Transverse colon (tissue), 4 donors: ENCODE measurements around the gene AGPS. TPM values are rescaled to one million over a fixed set of nuclear protein-coding genes. Genes with fewer than 3 reads are reported as not detected.
"Not testable (repeated sequence)": the region's sequence is repeated elsewhere in the genome, so short reads cannot be mapped to it uniquely, and the experiment has no call there.

Experiments used
- DNase-seq: peaks from one replicate; pipeline ENCODE4 v3.0.0-alpha.2; 2019
- H3K27ac ChIP-seq, 4 donors: fragments of 200-600 bp; sonication (generic); 2 replicates each; pipeline ENCODE4 v1.5.1; 2016 to 2018; ENCODE audit warnings: inconsistent platforms in 4 of 4
- H3K27me3 ChIP-seq: fragments of 200-600 bp; sonication (generic); 2 replicates; pipeline ENCODE4 v1.5.1; 2017; ENCODE audit warnings: inconsistent platforms
- H3K36me3 ChIP-seq, 4 donors: fragments of 200-600 bp; sonication (generic); 2 replicates each; pipeline ENCODE4 v1.5.1; 2017 to 2019; ENCODE audit warnings: inconsistent platforms in 4 of 4
- H3K4me1 ChIP-seq, 4 donors: fragments of 200-600 bp; sonication (generic); 2 replicates each; pipeline ENCODE4 v1.5.1; 2017 to 2020; ENCODE audit warnings: inconsistent platforms in 4 of 4
- H3K4me3 ChIP-seq, 4 donors: fragments of 200-600 bp; sonication (generic); 1 replicate in 1 of 4; 2 replicates in 3 of 4; pipeline versions ENCODE4 v1.5.1 to v1.6.1; 2017 to 2019; ENCODE audit warnings: inconsistent platforms in 4 of 4
- H3K9me3 ChIP-seq, 2 donors: fragments of 200-600 bp; sonication (generic); 2 replicates each; pipeline ENCODE4 v1.5.1; 2017 to 2019; ENCODE audit warnings: inconsistent platforms in 2 of 2
- CTCF ChIP-seq, 5 experiments: fragments of 200-600 bp in 3 of 5; fragments of 450-650 bp in 2 of 5; sonication (generic) in 3 of 5; IDR thresholded peaks; 1 replicate in 2 of 5; 2 replicates in 3 of 5; pipeline ENCODE4 v1.5.1; 2016 to 2017; ENCODE audit warnings: antibody characterized with exemption in 5 of 5, inconsistent platforms in 3 of 5, mild to moderate bottlenecking in 2 of 5, moderate library complexity in 1 of 5
- EP300 ChIP-seq: sonication (generic); formaldehyde crosslinking; IDR thresholded peaks from one replicate; pipeline ENCODE4 v1.6.1; 2017; ENCODE audit warnings: antibody characterized with exemption, low read depth
- POLR2A ChIP-seq: fragments of 450-650 bp; IDR thresholded peaks from one replicate; pipeline ENCODE4 v1.6.1; 2016; ENCODE audit warnings: antibody characterized with exemption, mild to moderate bottlenecking, moderate library complexity
- POLR2AphosphoS5 ChIP-seq, 3 donors: sonication (generic); formaldehyde crosslinking; IDR thresholded peaks; one replicate each; pipeline ENCODE4 v1.6.1; 2016; ENCODE audit warnings: antibody characterized with exemption in 3 of 3
- WGBS, 2 donors: methylation state at CpG; one replicate each; pipeline ENCODE4 v1.1.5; 2018; ENCODE audit warnings: low coverage in 1 of 2; 5-methylcytosine and 5-hydroxymethylcytosine counted together
- in situ Hi-C, 4 donors: fragments of 200-750 bp; cut with MboI; loops; one replicate each; pipeline versions ENCODE4 v1.15.0 to v1.15.1; 2017; ENCODE audit warnings: low sequenced_read_pairs in 3 of 4, low pct_ligation_motif_present in 1 of 4, low pct_unique_long_range_greater_than_20kb in 1 of 4
- intact Hi-C: fragments of 100-400 bp; cut with DNase I; formaldehyde crosslinking; loops from one replicate; pipeline ENCODE4 v1.15.1; 2023; ENCODE audit warnings: low total_unique reads
- total RNA-seq, 4 donors: library from RNA; depleted of rRNA; stranded (reverse); fragments of >200 nt; gene quantifications; one replicate each; pipeline ENCODE4 v1.1.0, GENCODE V29; 2016

The AGPS gene
- total RNA-seq, 4 donors from 2014 or later: 15.0 to 81.6 (median 58.1) TPM

- Histone ChIP-seq H3K4me1 (no peaks in the 10 kb centered on the region), H3K27me3 (no peaks in the 10 kb centered on the region), H3K4me3 (no peak overlapping the region), H3K36me3 (peaks cover 0 to 17% (median 3%) of the 10 kb centered on the region in 4 donors), H3K9me3 (no peaks in the 10 kb centered on the region), H3K27ac (no peak overlapping the region)
- 87 to 96% methylated on average over 2 of the region's 2 CpGs for WGBS, 2 donors
- TF ChIP-seq CTCF (IDR thresholded peaks at IDR 0.05): no peak
- TF ChIP-seq POLR2A: no peak
- no peak for TF ChIP-seq EP300
- no peak for TF ChIP-seq POLR2AphosphoS5 (IDR thresholded peaks at IDR 0.05)
- no peak for DNase-seq
- intact Hi-C loops (no loop called here), in situ Hi-C loops (no loop called here)
Measured at GRCh38 chr2:177448031-177448430, 55.5 kb downstream of the AGPS start.

DNA sequence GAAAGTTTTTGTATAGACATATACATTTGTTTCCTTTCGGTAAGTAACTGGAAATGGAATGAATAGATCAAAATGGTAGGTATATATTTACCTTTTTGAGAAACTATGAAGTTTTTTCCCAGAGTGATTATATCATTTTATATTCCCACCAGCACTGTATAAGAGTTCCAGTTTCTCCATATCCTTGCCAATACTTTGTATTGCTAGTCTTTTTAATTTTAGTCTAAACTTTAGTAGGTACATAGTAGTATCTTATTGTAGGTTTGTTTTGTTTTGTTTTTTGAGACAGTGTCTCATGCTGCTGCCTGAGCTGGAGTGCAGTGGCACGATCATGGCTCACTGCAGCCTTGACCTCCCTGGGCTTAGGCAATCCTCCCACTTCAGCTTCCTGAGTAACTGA lies 56.6 kb downstream of the AGPS start:
- Histone ChIP-seq H3K9me3 (no peaks in the 10 kb centered on the region), H3K36me3 (peaks cover 0 to 17% (median 3%) of the 10 kb centered on the region in 4 donors), H3K27me3 (no peaks in the 10 kb centered on the region), H3K4me3 (no peak overlapping the region), H3K4me1 (no peaks in the 10 kb centered on the region), H3K27ac (no peak overlapping the region)
- no peak for DNase-seq
- intact Hi-C loops (no loop called here), in situ Hi-C loops (no loop called here)
- WGBS, 2 donors: 98 to 100% methylated on average over 1 to 2 of the region's 2 CpGs
- TF ChIP-seq CTCF (IDR thresholded peaks at IDR 0.05) (no peak), POLR2AphosphoS5 (IDR thresholded peaks at IDR 0.05) (no peak), EP300 (no peak), POLR2A (no peak)

DNA sequence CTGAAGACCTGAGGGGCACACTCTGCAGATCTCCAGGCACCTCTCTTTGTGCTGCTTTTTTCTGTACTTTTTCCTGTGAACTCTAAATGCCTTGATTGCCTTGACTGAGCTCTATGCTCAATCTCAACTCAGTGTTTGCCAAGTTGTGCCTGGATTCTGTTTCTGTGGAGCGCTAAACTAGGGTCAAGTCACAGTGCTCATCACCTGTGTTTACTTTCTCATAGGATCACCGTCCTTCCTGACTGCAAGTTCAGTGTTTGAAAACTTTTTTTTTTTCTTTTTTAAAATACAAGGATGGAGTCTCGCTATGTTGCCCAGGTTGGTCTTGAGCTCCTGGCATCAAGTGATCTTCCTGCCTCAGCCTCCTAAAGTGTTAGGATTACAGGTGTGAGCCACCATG lies 62.6 kb downstream of the AGPS start:
- Histone ChIP-seq H3K27me3 (no peaks in the 10 kb centered on the region), H3K36me3 (peaks cover 0 to 23% (median 3%) of the 10 kb centered on the region in 4 donors), H3K4me3 (no peak overlapping the region), H3K9me3 (no peaks in the 10 kb centered on the region), H3K4me1 (no peaks in the 10 kb centered on the region), H3K27ac (no peak overlapping the region)
- TF ChIP-seq EP300 (no peak), CTCF (IDR thresholded peaks at IDR 0.05) (no peak), POLR2A (no peak), POLR2AphosphoS5 (IDR thresholded peaks at IDR 0.05) (no peak)
- intact Hi-C loops (no loop called here), in situ Hi-C loops (no loop called here)
- no peak for DNase-seq
- WGBS, 2 donors: 86 to 92% methylated on average over 3 of the region's 3 CpGs

DNA sequence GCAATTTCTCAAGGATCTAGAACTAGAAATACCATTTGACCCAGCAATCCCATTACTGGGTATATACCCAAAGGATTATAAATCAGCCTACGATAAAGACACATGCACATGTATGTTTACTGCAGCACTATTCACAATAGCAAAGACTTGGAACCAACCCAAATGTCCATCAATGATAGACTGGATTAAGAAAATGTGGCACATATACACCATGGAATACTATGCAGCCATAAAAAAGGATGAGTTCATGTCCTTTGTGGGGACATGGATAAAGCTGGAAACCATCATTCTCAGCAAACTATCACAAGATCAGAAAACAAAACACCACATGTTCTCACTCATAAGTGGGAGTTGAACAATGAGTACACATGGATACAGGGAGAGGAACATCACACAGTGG lies 67.2 kb downstream of the AGPS start:
- H3K4me3 ChIP-seq, DNase-seq, H3K4me1 ChIP-seq, intact Hi-C loops, H3K9me3 ChIP-seq, H3K27me3 ChIP-seq, H3K27ac ChIP-seq, in situ Hi-C loops: not testable (repeated sequence)
- WGBS, 2 donors: 91 to 96% methylated on average over 1 of the region's 1 CpG
- H3K36me3 ChIP-seq: peaks cover 0 to 22% (median 3%) of the 10 kb centered on the region in 4 donors

- Histone ChIP-seq H3K27me3 (no peaks in the 10 kb centered on the region), H3K4me1 (no peaks in the 10 kb centered on the region), H3K27ac (no peak overlapping the region), H3K4me3 (no peak overlapping the region), H3K9me3 (no peaks in the 10 kb centered on the region), H3K36me3 (peaks cover 0 to 19% (median 3%) of the 10 kb centered on the region in 4 donors)
- 80 to 84% methylated on average over 5 of the region's 5 CpGs for WGBS, 2 donors
- TF ChIP-seq POLR2A: no peak
- TF ChIP-seq POLR2AphosphoS5 (IDR thresholded peaks at IDR 0.05): no peak
- no peak for TF ChIP-seq CTCF (IDR thresholded peaks at IDR 0.05)
- TF ChIP-seq EP300: no peak
- DNase-seq: no peak
- intact Hi-C loops (no loop called here), in situ Hi-C loops (no loop called here)
Measured at GRCh38 chr2:177460973-177461585, 68.5 kb downstream of the AGPS start.
